Central memory CD8-positive, alpha-beta T cell (primary cell): ENCODE results near the gene TUBB6.
A peak's percentile ranks its signal among the peaks of the same experiment; 100 is the strongest.

Experiments used
- ATAC-seq: fragments of 150-1000 bp; cut with Tn5 transposase; replicated peaks from 2 replicates; pipeline ENCODE4 v1.10.0; 2022; ENCODE audit warnings: mild to moderate bottlenecking, moderate FRiP score, moderate number of reproducible peaks; ENCODE audit not compliant: poor library complexity, severe bottlenecking; ENCODE audit errors: extremely low read depth
- DNase-seq, 2 donors: peaks; one replicate each; pipeline ENCODE4 v3.0.0; 2021; ENCODE audit warnings: low spot score in 2 of 2
- H3K27ac Mint-ChIP-seq: one replicate; pipeline ENCODE4 v1.8.0; 2022; ENCODE audit warnings: low read depth, mild to moderate bottlenecking, moderate library complexity, mixed read lengths
- H3K27me3 Mint-ChIP-seq: one replicate; pipeline ENCODE4 v1.8.0; 2022; ENCODE audit warnings: mixed read lengths
- H3K36me3 Mint-ChIP-seq: one replicate; pipeline ENCODE4 v1.8.0; 2022; ENCODE audit warnings: mild to moderate bottlenecking, moderate library complexity, mixed read lengths; ENCODE audit not compliant: insufficient read depth
- H3K4me1 Mint-ChIP-seq: one replicate; pipeline ENCODE4 v1.8.0; 2022; ENCODE audit warnings: mixed read lengths
- H3K4me3 Mint-ChIP-seq: one replicate; pipeline ENCODE4 v1.8.0; 2022; ENCODE audit warnings: mild to moderate bottlenecking, moderate library complexity, mixed read lengths
- H3K9me3 Mint-ChIP-seq: one replicate; pipeline ENCODE4 v1.8.0; 2022; ENCODE audit warnings: mixed read lengths

Gene TUBB6

DNA sequence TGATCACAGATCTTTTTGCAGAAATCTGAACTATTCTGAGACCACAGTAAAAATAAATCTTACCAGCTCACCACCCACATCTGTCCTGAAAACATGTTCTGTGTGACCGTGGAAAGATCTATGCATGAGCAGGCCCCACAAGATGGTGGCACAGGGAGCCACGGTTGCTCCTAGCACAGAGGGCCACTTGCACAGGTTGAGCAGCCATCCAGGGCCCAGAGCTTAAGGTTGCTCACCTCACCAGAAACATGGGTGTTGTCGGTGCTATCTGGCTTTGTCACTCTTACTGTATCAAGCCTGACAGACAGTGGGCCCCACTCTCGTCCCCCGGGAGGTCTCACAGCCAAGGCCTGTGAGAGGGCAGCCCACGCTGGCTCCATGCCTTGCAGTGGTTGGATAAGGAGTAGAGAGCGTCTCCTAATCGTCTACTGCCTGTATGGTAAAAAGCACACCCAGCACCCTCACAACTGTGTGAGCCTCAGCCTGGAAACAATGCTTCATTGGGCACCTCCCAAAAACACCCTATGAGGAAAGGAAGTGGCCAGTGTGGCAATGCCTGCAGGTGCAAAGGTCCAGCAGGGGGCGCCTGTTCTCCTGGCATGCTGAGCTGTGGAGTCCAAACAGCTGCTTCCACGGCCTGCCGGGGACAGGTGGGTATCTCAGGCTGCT, 19.6 kb downstream of the TUBB6 start:
- no peaks in the 10 kb centered on the region for H3K9me3 Mint-ChIP-seq
- H3K27ac Mint-ChIP-seq: no peak overlapping the region
- peaks cover 13% of the 10 kb centered on the region for H3K36me3 Mint-ChIP-seq
- DNase-seq (peak; percentile 44 to 52), ATAC-seq (peak; percentile 62)
- no peaks in the 10 kb centered on the region for H3K4me1 Mint-ChIP-seq
- no peaks in the 10 kb centered on the region for H3K27me3 Mint-ChIP-seq
- H3K4me3 Mint-ChIP-seq: no peak overlapping the region

DNA sequence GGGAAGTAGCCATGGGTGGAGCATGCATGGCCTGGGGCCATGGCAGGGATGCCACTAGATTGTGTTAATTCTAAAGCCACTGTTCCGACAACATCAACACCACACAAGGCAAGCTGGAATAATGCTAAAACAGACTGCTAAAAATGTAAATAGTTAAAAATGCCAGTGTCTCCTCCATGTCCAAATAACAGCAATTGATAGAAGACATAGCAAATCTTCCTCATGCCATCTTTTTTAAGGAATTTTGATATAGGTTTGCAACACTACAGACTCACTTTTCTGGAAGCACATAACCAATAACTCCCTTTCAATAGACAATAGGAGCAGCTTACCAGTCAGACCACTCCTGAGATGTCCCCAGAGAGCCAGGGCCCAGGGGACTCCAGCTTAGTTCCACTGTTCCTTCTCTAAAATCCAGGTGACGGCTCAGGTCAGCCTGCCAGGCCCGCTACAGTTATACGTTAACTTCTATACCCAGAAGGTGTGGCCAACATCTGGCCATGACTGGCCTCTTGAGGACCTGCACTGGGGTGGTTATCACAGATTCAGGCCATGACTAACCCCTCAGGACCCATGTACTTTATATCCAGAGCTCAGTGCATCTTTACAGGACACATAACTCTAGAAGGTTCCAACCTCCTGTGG, 20.3 kb downstream of the TUBB6 start:
- Mint-ChIP-seq H3K4me1 (no peaks in the 10 kb centered on the region), H3K36me3 (peaks cover 14% of the 10 kb centered on the region), H3K4me3 (no peak overlapping the region), H3K27me3 (no peaks in the 10 kb centered on the region), H3K9me3 (no peaks in the 10 kb centered on the region), H3K27ac (no peak overlapping the region)
- DNase-seq: no peak
- ATAC-seq: no peak

DNA sequence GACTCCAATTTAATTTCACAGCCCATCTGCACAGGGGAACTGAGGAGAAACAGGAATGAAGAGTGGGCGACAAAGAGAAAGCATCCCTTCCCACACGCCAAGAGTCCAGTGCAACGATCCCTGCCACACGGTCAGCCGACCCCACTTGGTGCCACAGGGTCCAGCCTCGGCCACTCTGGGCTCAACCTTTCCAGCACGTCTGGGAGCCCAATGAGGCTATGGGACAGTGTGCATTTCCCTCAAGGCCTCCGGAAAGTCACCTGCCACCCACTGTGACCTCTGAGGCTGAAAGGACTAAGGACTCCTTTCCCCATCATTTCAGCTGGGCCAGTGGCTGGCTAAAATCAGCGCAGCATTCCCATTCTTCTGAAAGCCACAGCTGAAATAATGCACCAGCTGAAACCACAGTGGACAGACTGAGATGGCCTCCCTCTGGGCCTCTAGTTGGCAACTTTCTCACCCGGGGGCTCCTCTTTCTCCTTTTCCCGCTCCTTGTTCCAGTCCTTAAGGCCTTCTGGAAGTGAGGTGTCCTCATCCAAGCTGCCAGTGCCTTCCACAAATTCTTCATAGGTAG, 21.2 kb downstream of the TUBB6 start:
- Mint-ChIP-seq H3K4me3 (no peak overlapping the region), H3K36me3 (peaks cover 16% of the 10 kb centered on the region), H3K9me3 (no peaks in the 10 kb centered on the region), H3K4me1 (no peaks in the 10 kb centered on the region), H3K27me3 (no peaks in the 10 kb centered on the region), H3K27ac (no peak overlapping the region)
- DNase-seq: no peak
- ATAC-seq: no peak

DNA sequence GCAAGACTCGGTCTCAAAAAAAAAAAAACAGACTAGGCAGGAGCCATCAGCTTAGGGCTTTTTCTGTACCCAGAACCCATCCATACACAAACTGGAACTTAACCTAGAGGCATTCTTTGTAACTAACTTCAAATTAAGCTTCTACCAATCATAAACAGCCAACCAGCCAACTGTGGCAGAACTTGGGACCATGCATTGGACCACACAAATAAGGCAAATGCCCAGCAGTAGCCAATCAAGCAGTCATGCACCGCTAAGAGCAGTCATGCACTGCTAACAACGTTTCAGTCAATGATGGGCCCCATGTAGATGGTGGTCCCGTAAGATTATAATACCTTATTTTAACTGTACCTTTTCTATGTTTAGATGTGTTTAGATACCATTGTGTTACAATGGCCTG, 22.7 kb downstream of the TUBB6 start:
- H3K4me3 Mint-ChIP-seq: no peak overlapping the region
- ATAC-seq (no peak), DNase-seq (no peak)
- H3K27me3 Mint-ChIP-seq: no peaks in the 10 kb centered on the region
- H3K4me1 Mint-ChIP-seq: peaks cover 8% of the 10 kb centered on the region
- H3K36me3 Mint-ChIP-seq: peaks cover 18% of the 10 kb centered on the region
- no peak overlapping the region for H3K27ac Mint-ChIP-seq
- H3K9me3 Mint-ChIP-seq: no peaks in the 10 kb centered on the region

DNA sequence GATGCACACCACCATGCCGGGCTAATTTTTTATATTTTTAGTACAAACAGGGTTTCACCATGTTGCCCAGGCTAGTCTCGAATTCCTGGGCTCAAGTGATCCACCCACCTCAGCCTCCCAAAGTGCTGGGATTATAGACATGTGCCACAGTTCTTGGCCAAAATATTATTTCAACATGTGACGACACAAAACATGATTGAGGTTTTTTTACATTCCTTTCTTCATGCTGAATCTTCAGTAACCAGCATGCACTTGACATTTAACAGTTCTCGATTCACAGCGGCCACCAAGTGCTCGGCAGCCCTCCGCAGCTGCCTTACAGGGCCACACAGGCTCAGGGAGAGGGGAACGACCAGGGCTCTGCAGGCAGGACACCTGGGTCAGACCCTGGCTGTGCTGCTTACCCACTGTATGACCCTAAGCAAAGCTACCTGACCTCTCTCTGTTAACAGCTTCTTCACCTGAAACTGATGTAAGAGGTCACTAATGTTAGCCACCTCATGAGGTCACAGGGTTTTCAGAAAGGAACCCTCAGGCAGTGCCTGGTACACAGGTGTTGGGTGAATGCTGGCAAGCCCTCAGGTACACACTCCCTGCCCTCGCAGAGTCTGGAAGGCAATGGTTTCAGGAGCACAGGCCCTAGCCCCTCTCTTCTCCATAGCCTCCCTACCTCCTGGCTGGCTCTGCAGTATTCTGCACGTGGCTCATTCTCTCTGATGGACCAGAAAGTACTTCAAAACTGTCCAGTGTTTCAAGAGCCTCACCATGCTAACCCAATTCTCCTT, 25.7 kb downstream of the TUBB6 start:
- ATAC-seq (no peak), DNase-seq (no peak)
- Mint-ChIP-seq H3K36me3 (peaks cover 26% of the 10 kb centered on the region), H3K27me3 (no peaks in the 10 kb centered on the region), H3K4me3 (no peak overlapping the region), H3K4me1 (peaks cover 8% of the 10 kb centered on the region), H3K27ac (no peak overlapping the region), H3K9me3 (no peaks in the 10 kb centered on the region)

DNA sequence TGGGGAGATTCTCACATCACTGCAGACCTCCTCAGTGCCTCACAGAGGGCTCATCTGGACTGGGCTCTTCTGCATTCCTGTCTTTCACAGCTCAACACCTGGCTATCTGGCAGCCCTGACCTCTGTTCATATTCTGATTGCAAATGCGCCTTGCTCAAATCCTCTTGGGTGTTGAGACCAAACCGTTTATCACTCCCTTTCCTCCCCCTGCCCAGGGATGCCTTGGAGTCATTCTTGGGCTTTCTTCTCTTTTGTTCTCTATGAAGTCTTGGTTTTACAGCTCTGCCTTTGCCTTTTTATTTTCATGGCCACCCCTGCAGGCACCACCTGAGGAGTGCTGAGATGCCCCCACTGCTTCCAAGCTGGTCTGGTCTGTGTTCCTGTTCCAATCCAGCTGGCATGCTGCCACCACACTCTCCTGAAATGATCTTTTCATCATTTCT, 26.3 kb downstream of the TUBB6 start:
- Mint-ChIP-seq H3K9me3 (no peaks in the 10 kb centered on the region), H3K27me3 (no peaks in the 10 kb centered on the region), H3K4me3 (no peak overlapping the region), H3K27ac (peak overlapping the region; percentile 35), H3K36me3 (peaks cover 22% of the 10 kb centered on the region), H3K4me1 (peaks cover 8% of the 10 kb centered on the region)
- DNase-seq (no peak), ATAC-seq (no peak)

DNA sequence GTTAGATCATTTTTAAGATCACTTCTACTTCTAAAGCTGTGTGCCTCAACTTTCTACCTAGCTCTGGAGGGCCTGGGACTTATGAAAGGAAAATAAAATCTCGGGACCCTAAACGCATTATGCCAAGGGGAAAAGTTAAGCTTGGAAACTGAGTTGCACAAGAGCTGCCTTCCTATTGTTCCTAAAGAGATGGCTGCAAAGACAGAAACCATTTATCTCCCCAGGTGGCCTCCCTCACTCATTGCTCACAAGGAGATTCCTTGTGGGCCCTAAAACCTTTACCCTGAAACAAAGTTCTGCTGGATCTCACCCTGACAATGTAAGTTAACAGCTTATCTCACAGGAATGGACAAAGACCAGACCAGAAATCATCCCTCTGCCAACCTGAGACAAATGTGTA, 26.8 kb downstream of the TUBB6 start:
- Mint-ChIP-seq H3K9me3 (no peaks in the 10 kb centered on the region), H3K36me3 (peaks cover 26% of the 10 kb centered on the region), H3K4me1 (peaks cover 8% of the 10 kb centered on the region), H3K4me3 (no peak overlapping the region), H3K27ac (peak overlapping the region; percentile 35), H3K27me3 (no peaks in the 10 kb centered on the region)
- no peak for DNase-seq
- ATAC-seq: no peak

DNA sequence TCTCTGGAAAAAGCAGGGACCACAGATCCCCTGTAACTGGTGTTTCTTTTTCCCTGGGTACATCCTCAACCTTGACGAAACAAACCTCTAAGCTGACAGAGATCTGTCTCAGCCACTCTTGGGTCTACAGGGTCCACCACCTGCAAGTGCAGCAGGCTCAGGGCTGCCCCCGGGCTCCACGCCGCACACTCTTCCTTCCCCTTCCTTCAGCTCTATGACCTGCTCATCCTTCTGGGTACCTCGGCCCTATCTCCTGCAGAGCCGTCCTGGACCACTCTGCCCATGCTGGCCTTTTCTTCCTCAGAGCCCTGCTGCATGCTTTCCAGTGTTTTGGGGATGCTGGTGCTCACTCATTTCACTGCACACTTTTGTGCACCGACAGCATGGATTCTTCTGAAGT, 27.5 kb downstream of the TUBB6 start:
- H3K4me1 Mint-ChIP-seq: peaks cover 8% of the 10 kb centered on the region
- no peak for ATAC-seq
- H3K36me3 Mint-ChIP-seq: peaks cover 26% of the 10 kb centered on the region
- no peaks in the 10 kb centered on the region for H3K27me3 Mint-ChIP-seq
- no peak overlapping the region for H3K4me3 Mint-ChIP-seq
- no peak for DNase-seq
- no peaks in the 10 kb centered on the region for H3K9me3 Mint-ChIP-seq
- peak overlapping the region; percentile 74 for H3K27ac Mint-ChIP-seq

DNA sequence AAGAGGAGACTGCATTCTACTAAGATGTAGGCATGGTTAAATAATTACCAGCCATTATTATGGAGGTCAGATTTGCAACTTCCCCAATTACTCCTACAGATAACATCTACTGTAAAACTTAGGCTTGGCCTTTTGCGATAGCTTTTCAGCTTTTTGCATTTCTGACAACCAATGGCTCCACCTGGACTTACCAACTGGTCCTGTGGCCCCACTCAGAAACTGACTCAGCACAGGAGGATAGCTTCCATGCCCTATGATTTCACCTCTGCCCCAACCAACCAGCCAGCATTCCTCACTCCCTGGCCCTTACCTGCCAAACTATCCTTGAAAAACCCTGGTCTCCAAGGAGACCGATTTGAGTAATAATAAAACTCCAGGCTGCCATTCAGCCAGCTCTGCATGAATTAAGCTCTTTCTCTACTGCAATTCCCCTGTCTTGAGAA, 28.2 kb downstream of the TUBB6 start:
- Mint-ChIP-seq H3K9me3 (no peaks in the 10 kb centered on the region), H3K4me1 (peaks cover 8% of the 10 kb centered on the region), H3K4me3 (no peak overlapping the region), H3K27ac (peak overlapping the region; percentile 7), H3K36me3 (peaks cover 27% of the 10 kb centered on the region), H3K27me3 (no peaks in the 10 kb centered on the region)
- DNase-seq (no peak), ATAC-seq (no peak)

DNA sequence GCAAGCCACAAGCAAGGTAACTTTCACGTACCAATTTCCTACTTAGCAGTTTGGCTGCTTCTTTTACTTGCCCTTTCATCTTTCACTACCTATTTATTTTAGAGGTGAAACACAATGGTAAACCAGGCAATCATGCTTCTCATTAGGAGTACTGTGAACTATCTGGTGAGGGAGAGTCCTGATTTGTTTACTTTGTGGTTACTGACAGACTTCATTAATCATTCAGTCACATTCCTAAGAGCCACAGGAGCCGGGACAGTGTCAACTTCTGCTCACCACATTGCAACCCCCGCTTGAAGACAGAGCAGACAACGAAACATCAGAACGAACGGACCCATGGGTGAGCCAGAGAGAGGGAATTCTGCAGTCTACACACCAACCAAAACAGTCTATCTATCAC, 28.8 kb downstream of the TUBB6 start:
- no peaks in the 10 kb centered on the region for H3K9me3 Mint-ChIP-seq
- no peak for DNase-seq
- H3K27me3 Mint-ChIP-seq: no peaks in the 10 kb centered on the region
- peaks cover 29% of the 10 kb centered on the region for H3K36me3 Mint-ChIP-seq
- H3K4me1 Mint-ChIP-seq: peaks cover 8% of the 10 kb centered on the region
- no peak for ATAC-seq
- H3K27ac Mint-ChIP-seq: no peak overlapping the region
- no peak overlapping the region for H3K4me3 Mint-ChIP-seq

DNA sequence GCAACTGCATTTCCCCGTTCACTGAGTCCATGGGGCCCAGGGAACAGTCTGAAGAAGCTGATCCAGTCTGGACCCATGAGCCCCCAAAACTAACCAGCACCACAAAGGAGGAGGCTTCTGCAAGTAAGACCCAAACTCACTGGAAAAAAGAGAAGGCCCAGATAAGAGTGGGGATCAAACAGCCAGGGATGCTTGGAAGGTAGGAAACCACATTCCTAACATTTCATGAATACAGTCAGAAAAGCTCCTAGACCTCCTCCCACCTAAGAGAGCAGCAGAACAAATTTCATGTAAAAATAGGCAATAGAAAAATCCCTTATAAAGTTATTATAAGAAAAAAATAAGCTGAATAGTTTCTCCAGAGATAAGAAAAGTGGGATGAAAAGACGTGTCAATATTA, 30.3 kb downstream of the TUBB6 start:
- Mint-ChIP-seq H3K9me3 (no peaks in the 10 kb centered on the region), H3K27me3 (no peaks in the 10 kb centered on the region), H3K36me3 (peaks cover 42% of the 10 kb centered on the region), H3K4me3 (no peak overlapping the region), H3K4me1 (peaks cover 8% of the 10 kb centered on the region), H3K27ac (no peak overlapping the region)
- no peak for ATAC-seq
- DNase-seq: no peak

DNA sequence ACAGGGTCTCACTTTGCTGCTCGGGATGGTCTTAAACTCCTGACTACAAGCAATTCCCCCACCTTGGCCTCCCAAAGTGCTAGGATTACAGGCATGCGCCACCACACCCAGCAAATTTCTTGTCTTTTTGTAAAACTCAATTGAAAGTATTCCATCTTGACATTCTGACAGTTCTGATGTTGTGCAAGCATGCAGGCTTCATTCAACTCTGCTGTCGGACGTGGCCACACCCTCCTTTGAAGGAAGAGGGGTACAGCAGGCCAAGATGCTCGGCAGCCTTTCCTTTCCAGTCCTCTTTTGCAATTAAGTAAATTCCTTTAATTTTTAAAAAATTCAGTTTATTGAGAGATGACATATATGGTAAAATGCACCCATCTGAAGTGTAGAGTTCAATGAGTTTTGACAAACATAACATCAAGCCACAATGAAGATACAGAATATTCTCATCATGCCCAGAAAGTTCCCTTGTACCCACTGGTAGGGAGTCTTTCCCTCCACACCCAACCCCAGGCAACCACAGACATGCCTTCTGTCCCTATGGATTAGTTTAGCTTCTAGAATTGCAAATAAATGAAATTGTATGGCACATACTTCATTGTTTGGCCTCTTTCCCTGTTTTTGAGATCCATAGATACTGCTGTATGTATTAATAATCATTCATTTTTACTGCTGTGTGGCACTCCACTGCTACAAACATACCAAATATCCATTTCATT, 33.1 kb downstream of the TUBB6 start:
- DNase-seq (no peak), ATAC-seq (no peak)
- Mint-ChIP-seq H3K36me3 (peaks cover 51% of the 10 kb centered on the region), H3K27me3 (no peaks in the 10 kb centered on the region), H3K4me1 (peaks cover 4% of the 10 kb centered on the region), H3K4me3 (no peak overlapping the region), H3K27ac (no peak overlapping the region), H3K9me3 (no peaks in the 10 kb centered on the region)
